Coronary artery (tissue), 2 donors: Measurements from ENCODE around the gene FLVCR1.

Experiments
- DNase-seq: peaks from one replicate; pipeline ENCODE4 v3.0.0-alpha.2; 2017; ENCODE audit warnings: low spot score
- H3K27ac ChIP-seq, 2 donors: fragments of 200-600 bp; sonication (generic); one replicate each; pipeline ENCODE4 v1.5.1; 2016 to 2019
- H3K4me3 ChIP-seq: fragments of 200-600 bp; sonication (generic); 2 replicates; pipeline ENCODE4 v1.5.1; 2016; ENCODE audit warnings: mild to moderate bottlenecking, moderate library complexity
- TF ChIP-seq, protein P1 (sequence below): fragments of 200-600 bp; sonication (generic); IDR thresholded peaks from one replicate; pipeline ENCODE4 v1.5.1; 2019; ENCODE audit warnings: antibody characterized with exemption

The FLVCR1 gene

DNA sequence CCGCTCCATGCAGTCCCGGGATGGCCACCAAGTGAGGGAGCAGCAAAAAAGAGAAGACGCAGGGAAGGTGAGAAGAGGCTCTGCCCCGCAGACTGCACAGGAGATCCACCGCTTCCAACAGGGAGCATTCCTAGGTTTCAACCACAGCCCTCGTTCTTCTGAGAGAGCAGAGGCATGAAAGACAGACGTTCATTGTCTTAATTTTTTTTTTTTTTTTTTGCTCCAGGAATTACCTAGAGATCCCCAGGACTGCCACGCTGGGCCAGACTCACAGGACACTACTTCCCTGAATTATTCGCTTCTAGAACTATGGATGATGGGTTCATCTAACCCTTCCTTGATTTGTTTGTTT lies 59.0 kb downstream of the FLVCR1 start:
- TF ChIP-seq, protein P1, sequence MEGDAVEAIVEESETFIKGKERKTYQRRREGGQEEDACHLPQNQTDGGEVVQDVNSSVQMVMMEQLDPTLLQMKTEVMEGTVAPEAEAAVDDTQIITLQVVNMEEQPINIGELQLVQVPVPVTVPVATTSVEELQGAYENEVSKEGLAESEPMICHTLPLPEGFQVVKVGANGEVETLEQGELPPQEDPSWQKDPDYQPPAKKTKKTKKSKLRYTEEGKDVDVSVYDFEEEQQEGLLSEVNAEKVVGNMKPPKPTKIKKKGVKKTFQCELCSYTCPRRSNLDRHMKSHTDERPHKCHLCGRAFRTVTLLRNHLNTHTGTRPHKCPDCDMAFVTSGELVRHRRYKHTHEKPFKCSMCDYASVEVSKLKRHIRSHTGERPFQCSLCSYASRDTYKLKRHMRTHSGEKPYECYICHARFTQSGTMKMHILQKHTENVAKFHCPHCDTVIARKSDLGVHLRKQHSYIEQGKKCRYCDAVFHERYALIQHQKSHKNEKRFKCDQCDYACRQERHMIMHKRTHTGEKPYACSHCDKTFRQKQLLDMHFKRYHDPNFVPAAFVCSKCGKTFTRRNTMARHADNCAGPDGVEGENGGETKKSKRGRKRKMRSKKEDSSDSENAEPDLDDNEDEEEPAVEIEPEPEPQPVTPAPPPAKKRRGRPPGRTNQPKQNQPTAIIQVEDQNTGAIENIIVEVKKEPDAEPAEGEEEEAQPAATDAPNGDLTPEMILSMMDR, result no peak
- no peak for DNase-seq
- Histone ChIP-seq H3K4me3 (no peak overlapping the region), H3K27ac (no peak overlapping the region)

DNA sequence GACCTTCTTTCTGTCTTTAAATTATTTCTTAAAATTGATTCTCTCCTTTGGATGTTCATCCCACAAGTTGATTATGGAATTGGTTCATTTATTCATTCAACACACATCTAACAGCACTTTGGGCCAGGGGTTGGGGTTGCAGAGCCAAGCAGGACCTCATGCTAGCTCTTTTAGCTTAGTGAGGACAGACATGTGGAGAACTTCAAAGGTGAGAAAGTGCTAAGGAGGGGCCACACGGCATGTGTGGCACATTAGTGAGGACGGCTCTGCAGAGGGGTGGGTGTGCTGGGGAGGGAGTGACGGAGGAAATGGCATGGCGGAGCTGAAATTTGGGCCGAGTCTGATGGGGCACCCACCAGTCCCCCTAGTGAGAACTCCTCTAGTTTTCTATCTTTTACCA lies 59.8 kb downstream of the FLVCR1 start:
- DNase-seq, result no peak
- Histone ChIP-seq H3K27ac (no peak overlapping the region), H3K4me3 (no peak overlapping the region)
- TF ChIP-seq, protein P1, result no peak

DNA sequence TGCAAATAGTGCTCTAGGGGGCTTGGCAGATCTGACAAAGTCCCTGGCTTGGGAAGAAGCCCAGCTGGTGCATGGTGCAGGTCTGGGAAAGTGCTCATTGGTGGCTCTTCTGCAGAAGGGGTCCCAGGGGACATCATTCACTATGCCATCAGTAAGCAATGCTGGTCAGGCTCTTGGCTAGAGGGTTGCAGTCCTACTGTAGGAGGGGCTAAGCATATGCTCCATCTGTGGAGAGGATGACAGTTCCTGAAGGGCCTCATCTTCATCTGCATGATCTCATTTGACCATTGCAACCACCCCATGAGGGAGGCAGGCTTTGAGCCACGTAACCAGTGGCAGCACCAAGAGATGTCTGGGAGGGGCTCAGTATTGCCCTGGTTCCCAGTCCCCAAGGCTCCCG lies 60.7 kb downstream of the FLVCR1 start:
- no peak for DNase-seq
- H3K27ac ChIP-seq, result no peak overlapping the region
- H3K4me3 ChIP-seq, result no peak overlapping the region
- TF ChIP-seq, protein P1, result no peak

DNA sequence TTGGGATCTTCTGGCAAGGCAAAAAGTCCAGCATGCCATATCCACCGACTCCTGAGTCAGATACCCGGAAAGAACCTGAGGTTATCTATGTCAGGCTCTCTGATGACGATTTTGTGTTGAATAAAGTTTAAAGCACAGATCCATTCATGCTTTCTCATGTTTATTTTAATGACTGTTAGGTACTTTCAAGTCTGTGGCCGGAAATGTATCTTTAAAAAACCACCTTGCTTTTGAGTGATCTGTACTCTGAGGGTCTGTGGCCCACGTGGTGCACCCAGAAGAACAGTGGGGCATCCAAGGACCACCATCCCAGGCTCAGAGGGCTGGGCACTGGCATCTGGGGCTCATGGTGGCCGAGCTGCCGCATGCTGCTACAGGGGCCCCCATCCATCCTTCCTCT lies 62.2 kb downstream of the FLVCR1 start:
- Histone ChIP-seq H3K27ac (no peak overlapping the region), H3K4me3 (no peak overlapping the region)
- no peak for DNase-seq
- TF ChIP-seq, protein P1, result no peak

DNA sequence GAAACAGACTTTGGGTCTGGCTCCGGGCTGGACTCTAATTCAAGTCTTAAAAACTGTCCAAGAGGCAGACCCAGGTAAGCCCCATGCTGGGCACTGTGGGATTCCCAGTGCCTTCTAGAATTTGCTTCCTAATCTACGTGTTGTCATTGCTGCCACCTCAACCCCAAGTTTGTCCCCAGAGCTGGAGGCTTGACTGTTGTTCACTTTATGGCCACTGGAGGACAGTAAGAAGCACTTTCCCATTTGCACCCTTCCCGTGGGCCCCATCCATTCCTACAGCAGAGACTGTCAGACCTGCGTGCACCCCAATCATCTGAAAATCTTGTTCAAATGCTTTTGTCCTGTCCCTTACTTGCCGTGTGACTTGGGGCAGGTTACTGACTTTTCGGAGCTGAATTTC lies 62.8 kb downstream of the FLVCR1 start:
- no peak overlapping the region for H3K4me3 ChIP-seq
- DNase-seq, result no peak
- TF ChIP-seq, protein P1, result no peak
- H3K27ac ChIP-seq, result no peak overlapping the region

DNA sequence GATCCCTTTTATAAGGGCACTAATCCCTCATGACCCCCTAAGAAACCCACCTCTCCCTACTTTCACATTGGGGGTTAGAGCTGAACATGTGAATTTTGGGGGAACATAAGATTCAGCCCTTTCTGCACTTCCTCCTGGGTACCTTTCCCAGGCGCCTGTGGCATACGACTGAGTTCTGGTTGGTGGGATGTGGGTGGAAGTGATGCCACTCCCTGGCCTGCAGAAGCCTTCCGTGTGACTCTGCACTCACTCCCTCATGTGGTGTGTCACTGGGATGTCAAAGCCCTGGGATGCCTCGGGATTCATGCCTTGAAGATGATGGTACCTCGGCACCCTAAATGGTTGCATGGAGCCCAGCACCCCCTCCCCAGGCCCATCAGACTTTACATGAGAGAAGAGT lies 63.9 kb downstream of the FLVCR1 start:
- Histone ChIP-seq H3K27ac (no peak overlapping the region), H3K4me3 (no peak overlapping the region)
- TF ChIP-seq, protein P1, result no peak
- DNase-seq, result no peak

DNA sequence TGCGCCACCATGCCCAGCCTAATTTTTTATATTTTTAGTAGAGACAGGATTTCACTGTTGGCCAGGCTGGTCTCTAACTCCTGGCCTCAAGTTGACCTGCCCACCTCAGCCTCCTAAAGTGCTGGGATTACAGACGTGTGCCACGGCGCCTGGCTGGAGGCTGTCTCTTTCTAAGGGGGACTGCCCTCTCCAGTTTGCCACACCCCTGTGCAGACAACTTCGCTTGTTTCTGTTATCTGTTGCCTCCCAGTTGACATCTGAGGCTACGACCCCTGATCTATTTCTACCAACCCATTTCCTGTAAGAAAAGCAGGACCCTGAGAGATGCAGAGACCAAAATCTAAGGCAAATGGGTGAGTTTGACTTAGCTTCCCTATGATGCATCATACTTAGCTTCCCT lies 68.3 kb downstream of the FLVCR1 start:
- Histone ChIP-seq H3K27ac (no peak overlapping the region), H3K4me3 (no peak overlapping the region)
- DNase-seq, result no peak
- TF ChIP-seq, protein P1, result no peak
